Activated CD8-positive, alpha-beta memory T cell treated with anti-CD3 and anti-CD28 coated beads for 36 hours (primary cell): ENCODE data around the gene VGLL4. TPM values are rescaled to one million over a fixed set of nuclear protein-coding genes. Genes with fewer than 3 reads are reported as not detected.
"Not testable (repeated sequence)": the region's sequence is repeated elsewhere in the genome, so short reads cannot be mapped to it uniquely, and the experiment has no call there.

Experiments used
- CTCF ChIA-PET: fragments of 350-600 bp; sonication (Branson Sonifier 250); formaldehyde crosslinking; loops from one replicate; lab custom pipeline; 2021; ENCODE audit warnings: antibody characterized with exemption; lab: Charles Lee
- POLR2A ChIA-PET: fragments of 350-600 bp; sonication (Branson Sonifier 250); formaldehyde crosslinking; loops from one replicate; lab custom pipeline; 2021; ENCODE audit warnings: antibody characterized with exemption; lab: Charles Lee
- total RNA-seq, 2 experiments: library from RNA; stranded (reverse); gene quantifications; one replicate each; pipeline ENCODE4 v1.2.3, GENCODE V29; 2021

The VGLL4 gene
- total RNA-seq, 2 experiments from 2014 or later: 47.7 to 50.3 TPM

- POLR2A ChIA-PET: interaction anchor here (0.7 kb wide), 1 partner anchor 1082 kb away, joined by 6 read pairs; the partner anchor contains the start of gene RAF1
- CTCF ChIA-PET: interaction anchor here (1.0 kb wide), 1 partner anchor 100 kb away, joined by 3 read pairs; no protein-coding TSS in a partner anchor
Measured at GRCh38 chr3:11581237-11582190, 62.2 kb downstream of the VGLL4 start.

DNA sequence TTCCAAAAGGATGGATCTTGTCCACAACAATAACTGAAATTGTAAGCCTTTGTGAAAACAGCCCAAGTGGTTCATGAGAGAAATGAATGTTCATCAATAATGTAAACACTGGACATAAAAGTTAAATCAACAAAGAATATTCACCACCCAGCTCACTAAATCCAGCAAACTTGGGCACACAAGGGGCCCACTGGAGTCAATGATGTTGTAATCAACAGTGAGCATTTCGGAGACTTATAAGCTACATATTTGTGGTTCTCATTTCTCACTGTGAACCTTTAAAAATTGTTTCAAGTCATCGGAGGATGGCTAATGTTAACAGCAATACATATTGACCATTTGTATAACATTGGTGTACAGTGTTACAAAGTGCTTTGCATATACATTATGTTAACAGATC, 63.1 kb downstream of the VGLL4 start:
- CTCF ChIA-PET: interaction anchor here (1.0 kb wide), 1 partner anchor 99 kb away, joined by 3 read pairs; no protein-coding TSS in a partner anchor
- POLR2A ChIA-PET: interaction anchor here (0.7 kb wide), 1 partner anchor 1083 kb away, joined by 6 read pairs; the partner anchor contains the start of gene RAF1

DNA sequence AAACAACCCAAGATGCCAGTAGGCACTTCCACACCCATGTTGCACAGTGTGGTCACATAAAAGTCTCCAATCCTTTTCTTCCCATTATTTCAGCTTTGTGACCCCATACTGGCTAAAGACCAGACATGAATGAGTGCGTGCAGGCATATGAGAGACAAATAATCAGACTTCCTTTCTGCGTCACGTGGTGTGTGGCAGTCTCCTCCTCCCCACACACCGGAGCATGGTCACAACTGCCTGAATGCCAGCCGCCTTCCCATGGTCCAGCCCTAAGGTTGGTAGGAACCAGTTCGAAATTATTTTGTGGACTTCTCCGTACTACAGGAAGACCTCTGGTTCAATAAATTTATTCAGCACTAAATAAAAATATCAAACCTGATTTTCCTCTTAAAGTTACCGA, 65.5 kb downstream of the VGLL4 start:
- ChIA-PET POLR2A (no interaction called here), CTCF (interaction anchor here (0.6 kb wide), 1 partner anchor 71 kb away, joined by 3 read pairs; no protein-coding TSS in a partner anchor)

GRCh38 chr3:11576453-11576852, 67.3 kb downstream of the VGLL4 start:
- POLR2A ChIA-PET: no interaction called here
- CTCF ChIA-PET: no interaction called here

- CTCF ChIA-PET: no interaction called here
- POLR2A ChIA-PET: no interaction called here
Measured at GRCh38 chr3:11575677-11576076, 68.0 kb downstream of the VGLL4 start.

- POLR2A ChIA-PET: no interaction called here
- CTCF ChIA-PET: no interaction called here
Measured at GRCh38 chr3:11574981-11575669, 68.6 kb downstream of the VGLL4 start.

- POLR2A ChIA-PET, CTCF ChIA-PET: not testable (repeated sequence)
Measured at GRCh38 chr3:11572660-11573059, 71.1 kb downstream of the VGLL4 start.

GRCh38 chr3:11570789-11571495, 72.8 kb downstream of the VGLL4 start:
- ChIA-PET CTCF (no interaction called here), POLR2A (no interaction called here)

DNA sequence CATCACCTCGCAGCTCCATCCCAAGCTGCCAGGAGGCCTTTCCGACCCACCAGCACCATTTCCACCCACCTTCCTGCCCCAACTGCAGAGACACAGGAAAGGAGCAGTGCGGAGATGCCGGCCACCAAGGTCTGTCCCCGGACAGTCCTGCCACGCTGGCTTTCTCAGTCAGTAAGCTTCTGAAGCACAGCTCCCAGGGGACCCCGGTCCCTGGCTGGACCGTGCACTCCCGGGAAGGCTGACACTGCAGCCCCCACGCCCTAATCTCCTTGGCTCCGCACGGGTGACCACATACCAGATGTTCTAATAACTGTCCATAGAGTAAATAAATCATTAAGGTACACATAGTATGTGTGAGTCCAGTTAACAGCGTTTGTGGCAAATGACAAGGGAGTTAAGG, 73.5 kb downstream of the VGLL4 start:
- ChIA-PET POLR2A (no interaction called here), CTCF (no interaction called here)

GRCh38 chr3:11569156-11569741, 74.5 kb downstream of the VGLL4 start:
- ChIA-PET POLR2A (no interaction called here), CTCF (no interaction called here)

GRCh38 chr3:11568503-11569155, 75.1 kb downstream of the VGLL4 start:
- ChIA-PET CTCF (no interaction called here), POLR2A (no interaction called here)

DNA sequence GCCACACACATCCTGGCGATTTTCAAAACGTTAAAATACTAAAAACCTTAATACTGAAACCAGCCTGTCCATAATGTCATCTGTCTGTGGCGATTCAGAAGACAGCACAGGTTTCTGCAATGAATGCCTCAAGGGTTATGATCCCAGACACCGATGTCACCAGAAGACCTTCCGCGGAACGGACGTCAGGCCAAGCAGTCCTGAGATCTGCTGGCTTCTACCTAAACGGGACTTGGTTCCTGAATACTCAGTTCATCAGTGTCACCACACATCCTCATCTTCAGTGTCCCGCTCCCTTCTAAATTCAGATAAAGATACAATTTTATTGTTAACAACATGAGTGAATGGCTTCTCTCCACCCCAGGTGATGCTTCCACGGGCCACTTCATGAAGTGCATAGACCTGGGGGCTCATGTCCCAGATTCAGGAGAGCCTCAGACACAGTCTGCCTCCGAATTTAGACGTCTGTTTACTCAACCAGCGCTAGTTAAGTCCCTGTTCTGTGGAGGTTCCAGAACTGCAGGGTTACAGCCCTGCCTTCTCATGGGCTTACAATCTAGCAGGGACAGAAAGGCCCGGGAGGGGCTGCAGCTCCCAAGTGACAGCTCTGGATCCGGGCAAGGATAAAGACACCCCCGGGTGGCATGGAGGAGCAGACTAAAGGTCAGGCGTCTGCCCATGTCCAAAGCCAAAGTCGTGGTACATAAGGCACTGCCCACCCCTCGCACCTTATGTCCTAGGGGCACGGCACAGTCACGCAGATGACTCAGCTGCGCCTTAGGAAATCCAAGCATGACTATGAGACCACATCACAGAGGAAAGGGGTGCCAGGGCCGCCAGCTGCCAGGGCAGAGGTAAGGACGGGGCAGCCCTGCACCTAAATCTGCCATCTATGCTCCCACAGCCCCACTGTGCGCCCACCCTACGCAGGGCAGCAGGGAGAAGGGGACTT, 75.9 kb downstream of the VGLL4 start:
- ChIA-PET POLR2A (no interaction called here), CTCF (no interaction called here)

DNA sequence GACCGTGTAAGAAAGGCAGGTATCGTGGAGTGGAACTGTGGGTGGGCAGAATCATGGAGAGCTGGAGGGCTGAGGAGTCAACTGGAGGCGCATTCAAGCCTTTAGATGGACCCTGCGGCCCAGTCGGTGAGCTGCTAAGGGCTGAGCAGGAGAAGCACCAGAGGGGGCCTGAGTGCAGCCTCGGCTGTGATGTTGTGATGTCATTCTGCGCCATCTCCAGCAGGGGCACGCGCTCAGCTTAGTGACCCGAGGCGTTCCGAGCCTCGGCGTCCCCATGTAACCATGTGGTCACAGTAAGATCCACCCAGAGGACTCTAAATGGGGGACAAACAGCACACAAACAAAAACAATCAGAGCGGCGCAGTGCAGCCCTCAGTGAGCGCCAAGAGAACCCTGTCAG, 76.8 kb downstream of the VGLL4 start:
- POLR2A ChIA-PET: no interaction called here
- CTCF ChIA-PET: no interaction called here

- ChIA-PET CTCF (no interaction called here), POLR2A (no interaction called here)
Measured at GRCh38 chr3:11566478-11566877, 77.2 kb downstream of the VGLL4 start.

GRCh38 chr3:11565932-11566331, 77.8 kb downstream of the VGLL4 start:
- POLR2A ChIA-PET: no interaction called here
- CTCF ChIA-PET: no interaction called here

DNA sequence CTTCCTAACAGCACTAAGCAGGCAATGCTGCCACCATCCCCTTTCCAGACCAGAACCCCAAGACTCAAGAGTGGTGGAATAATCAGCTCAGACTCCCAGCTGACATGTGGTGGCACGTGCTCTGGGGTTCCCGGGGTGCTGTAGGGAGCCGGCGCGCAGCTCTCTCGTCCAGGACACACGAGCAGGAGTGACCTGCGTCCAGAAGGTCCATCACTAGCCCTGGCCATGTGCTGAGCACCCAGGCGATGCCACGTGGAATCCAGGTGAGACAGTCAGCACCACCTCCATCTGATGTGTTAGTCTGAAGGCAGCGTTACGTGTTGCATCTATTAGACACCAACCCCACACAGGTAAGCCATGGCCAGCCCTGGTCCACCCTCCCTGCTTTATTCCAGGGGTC, 78.2 kb downstream of the VGLL4 start:
- CTCF ChIA-PET: no interaction called here

DNA sequence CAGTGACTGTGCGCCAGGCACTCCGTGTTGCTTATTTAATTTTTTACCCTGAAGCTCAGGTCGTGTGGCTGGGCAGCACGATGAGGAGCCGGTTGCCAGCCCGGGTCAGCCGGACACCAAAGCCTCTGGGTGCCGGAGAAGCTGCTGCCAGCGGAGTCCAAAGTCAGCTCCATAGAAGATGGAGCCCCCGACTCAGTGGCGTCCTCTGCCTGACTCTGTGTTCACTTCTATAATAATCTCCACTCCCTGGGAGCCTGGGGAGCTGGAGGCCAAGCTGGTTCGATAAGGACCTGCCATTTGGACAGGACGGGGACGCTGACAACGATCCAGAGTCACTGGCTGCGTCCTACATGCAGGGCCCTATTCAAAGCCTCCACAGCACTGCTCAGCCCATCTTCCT, 78.6 kb downstream of the VGLL4 start:
- CTCF ChIA-PET: no interaction called here
- POLR2A ChIA-PET: no interaction called here

More for the DNA sequence above, 78.2 kb downstream of the VGLL4 start:
- POLR2A ChIA-PET: no interaction called here

DNA sequence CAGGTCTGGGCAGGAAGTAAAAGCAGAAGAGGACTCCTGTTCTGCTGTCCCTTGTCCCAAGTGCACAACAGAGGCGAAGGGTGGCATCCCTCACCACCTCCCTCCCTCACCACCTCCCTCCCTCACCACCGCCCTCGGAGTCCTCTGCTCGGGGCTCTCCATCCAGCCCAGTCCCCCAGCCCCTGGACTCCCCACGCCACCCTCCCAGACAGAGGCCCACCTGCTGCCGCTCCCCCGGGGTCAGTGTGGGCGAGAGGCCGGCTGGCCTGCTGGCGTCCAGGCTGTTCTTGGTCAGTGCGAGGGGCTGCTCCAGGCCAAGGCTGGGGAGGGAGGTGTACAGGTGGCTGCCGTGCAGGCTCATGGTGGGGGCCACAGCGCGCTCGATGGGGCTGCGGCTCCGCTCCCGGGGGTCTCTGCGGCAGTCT, 79.1 kb downstream of the VGLL4 start:
- ChIA-PET CTCF (no interaction called here), POLR2A (no interaction called here)
